Testis (tissue), 2 donors: ENCODE data around the gene STAG1.

Experiments
- POLR2A ChIP-seq: fragments of 450-650 bp; IDR thresholded peaks from one replicate; pipeline ENCODE4 v1.6.1; 2017; ENCODE audit warnings: antibody characterized with exemption, mild to moderate bottlenecking, moderate library complexity
- TF ChIP-seq, protein P1 (sequence below), 3 experiments: fragments of 450-650 bp in 2 of 3; fragments of 200-600 bp in 1 of 3; sonication (generic) in 1 of 3; IDR thresholded peaks; one replicate each; pipeline ENCODE4 v1.5.1; 2016 to 2019; ENCODE audit warnings: antibody characterized with exemption in 3 of 3, mild to moderate bottlenecking in 2 of 3, moderate library complexity in 1 of 3

DNA sequence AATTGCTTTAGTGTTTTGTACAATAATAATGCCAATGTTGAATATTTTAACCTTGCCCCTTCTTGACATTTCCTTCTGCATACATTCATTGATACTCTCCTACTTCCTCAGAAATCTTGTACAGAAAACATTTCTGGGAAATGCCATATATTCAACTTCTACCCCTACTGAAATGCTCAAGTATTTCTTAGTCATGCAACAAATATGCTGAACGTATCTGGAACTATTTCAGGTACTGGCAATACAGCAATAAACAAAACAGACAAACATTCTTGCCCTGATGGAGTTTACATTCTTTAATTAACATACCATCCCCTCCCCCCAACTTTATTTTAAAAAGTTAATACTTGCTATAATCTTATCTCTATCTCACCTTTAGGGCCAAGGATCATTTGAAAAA is 147.2 kb downstream of the STAG1 start:
- TF ChIP-seq, protein P1, sequence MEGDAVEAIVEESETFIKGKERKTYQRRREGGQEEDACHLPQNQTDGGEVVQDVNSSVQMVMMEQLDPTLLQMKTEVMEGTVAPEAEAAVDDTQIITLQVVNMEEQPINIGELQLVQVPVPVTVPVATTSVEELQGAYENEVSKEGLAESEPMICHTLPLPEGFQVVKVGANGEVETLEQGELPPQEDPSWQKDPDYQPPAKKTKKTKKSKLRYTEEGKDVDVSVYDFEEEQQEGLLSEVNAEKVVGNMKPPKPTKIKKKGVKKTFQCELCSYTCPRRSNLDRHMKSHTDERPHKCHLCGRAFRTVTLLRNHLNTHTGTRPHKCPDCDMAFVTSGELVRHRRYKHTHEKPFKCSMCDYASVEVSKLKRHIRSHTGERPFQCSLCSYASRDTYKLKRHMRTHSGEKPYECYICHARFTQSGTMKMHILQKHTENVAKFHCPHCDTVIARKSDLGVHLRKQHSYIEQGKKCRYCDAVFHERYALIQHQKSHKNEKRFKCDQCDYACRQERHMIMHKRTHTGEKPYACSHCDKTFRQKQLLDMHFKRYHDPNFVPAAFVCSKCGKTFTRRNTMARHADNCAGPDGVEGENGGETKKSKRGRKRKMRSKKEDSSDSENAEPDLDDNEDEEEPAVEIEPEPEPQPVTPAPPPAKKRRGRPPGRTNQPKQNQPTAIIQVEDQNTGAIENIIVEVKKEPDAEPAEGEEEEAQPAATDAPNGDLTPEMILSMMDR (IDR thresholded peaks at IDR 0.05): no peak
- no peak for TF ChIP-seq POLR2A
